CD1c-positive myeloid dendritic cell (primary cell): ENCODE measurements around the gene TBC1D22B.

Experiments
- DNase-seq: peaks from one replicate; pipeline ENCODE4 v3.0.0-alpha.2; 2016; ENCODE audit errors: extremely low spot score

Gene TBC1D22B, protein sequence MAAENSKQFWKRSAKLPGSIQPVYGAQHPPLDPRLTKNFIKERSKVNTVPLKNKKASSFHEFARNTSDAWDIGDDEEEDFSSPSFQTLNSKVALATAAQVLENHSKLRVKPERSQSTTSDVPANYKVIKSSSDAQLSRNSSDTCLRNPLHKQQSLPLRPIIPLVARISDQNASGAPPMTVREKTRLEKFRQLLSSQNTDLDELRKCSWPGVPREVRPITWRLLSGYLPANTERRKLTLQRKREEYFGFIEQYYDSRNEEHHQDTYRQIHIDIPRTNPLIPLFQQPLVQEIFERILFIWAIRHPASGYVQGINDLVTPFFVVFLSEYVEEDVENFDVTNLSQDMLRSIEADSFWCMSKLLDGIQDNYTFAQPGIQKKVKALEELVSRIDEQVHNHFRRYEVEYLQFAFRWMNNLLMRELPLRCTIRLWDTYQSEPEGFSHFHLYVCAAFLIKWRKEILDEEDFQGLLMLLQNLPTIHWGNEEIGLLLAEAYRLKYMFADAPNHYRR

DNA sequence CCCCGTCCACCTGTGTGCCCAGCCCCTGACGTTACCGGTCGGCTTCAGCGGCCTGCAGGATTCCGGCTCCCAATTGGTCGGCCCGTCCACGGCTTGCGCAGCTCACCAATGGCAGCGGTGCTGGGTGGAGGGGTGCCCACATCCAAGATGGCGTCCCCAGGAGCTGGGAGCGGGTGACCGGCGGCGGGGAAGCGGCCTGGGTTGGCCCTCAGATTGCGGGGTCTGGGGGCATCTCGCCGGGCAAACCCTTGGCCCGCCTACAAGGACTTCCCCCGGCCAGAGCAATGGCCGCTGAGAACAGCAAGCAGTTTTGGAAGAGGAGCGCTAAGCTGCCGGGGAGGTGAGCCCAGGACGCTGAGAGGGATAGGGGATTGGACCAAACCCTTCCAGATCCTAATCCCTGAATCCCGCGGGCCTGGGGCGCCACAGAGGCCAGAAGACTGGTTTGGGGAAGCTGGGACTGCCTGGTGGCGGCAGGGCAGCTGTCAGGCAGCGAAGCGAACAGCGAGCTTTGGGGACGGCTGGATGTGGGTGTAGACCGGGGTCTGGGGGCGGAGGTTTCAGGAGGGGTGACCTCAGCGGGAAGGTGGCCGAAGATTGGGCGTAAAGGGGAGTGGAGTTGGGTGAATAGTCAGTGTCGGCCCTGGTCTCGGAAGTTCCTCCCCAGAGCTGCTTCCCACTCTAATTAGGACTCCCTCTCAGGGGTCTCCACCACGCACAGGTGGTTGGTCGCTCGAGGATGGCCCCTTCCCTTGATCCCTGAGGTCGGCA, at the start of gene TBC1D22B, which contains the start of gene TMEM217:
TBC1D22B (plus strand) TSS at position 139 of the 771 bp plus-strand sequence; CDS start at position 285, 146 bp downstream.
TMEM217 (minus strand) TSS at position 511 of the 771 bp plus-strand sequence. CDS start 39,114 bp downstream, outside the sequence.
- DNase-seq: peak; percentile 96

DNA sequence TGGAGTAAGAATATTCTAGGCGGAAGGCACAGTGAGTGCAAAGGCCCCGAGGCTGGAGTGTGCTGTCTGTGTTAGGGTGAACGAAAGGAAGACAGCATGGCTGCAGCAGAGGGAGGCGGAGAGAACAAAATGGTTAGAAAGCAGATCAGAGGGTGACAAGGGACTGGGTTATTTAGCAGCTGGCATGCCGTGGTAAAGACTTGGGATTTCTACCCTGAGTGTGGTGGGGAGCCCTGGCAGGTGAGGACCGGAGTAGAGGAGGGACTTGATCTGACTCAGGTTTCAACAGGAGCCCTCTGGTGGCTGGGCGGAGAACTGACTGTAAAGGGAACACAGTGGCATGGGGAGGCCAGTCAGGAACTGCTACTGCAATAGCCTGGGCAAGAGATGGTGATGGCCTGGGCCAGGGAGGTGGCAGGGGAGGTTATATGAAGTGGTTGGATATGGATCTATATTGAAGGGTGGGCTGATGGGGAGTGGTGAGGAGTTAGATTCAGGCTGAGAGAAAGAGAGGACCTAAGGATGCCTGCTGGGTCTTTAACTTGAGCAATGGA, 49.6 kb upstream of the TBC1D22B start:
- peak; percentile 88 for DNase-seq

DNA sequence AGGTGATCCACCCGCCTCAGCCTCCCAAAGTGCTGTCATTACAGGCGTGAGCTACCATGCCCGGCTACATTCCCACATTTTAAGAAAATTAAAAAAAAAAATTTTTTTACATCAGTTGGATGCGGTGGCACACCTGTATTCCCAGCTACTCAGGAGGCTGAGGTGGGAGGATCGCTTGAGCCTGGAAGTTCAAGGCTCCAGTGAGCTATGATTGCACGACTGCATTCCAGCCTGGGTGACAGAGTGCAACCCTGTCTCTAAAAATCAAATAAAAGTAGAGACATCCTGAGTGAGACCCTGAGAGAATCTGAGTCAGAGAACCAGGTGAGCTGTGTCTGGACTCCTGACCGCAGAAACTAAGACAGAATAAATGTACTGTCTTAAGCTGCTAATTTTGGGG, 48.8 kb upstream of the TBC1D22B start:
- DNase-seq: no peak

DNA sequence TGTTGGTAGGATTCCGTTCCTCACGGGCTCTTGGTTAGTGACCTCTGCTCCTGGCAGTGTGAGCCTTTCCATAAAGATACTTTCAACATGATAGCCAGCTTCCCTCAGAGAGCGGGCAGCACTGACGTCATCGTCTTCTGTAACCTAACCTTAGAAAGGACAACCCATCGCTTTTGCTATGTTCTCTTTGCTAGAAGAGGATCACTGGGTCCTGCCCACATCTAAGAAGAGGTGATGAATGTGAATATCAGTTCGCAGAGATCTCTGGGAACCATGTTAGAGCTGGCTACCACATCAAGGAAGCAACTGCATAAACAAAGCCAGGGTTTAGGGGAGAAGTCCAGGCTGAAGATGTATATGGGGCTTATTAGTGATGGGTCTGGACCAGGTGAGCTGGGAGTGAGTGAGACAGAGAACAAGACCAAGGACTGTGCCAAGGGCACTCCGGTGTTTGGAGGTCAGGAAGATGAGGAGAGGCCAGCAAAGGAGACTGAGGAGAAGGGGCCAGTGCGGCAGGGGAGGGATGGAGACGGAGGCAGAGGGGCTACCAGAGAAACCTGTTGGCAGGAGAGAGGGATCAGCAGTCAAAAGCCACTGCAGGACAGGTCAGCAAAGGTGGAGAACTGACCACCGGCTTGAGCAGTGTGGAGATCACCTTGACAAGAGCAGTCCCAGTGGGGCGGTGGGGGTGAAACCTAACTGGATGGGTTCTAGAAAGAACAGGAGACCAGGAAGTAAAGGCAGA, 47.9 kb upstream of the TBC1D22B start:
- DNase-seq: no peak

DNA sequence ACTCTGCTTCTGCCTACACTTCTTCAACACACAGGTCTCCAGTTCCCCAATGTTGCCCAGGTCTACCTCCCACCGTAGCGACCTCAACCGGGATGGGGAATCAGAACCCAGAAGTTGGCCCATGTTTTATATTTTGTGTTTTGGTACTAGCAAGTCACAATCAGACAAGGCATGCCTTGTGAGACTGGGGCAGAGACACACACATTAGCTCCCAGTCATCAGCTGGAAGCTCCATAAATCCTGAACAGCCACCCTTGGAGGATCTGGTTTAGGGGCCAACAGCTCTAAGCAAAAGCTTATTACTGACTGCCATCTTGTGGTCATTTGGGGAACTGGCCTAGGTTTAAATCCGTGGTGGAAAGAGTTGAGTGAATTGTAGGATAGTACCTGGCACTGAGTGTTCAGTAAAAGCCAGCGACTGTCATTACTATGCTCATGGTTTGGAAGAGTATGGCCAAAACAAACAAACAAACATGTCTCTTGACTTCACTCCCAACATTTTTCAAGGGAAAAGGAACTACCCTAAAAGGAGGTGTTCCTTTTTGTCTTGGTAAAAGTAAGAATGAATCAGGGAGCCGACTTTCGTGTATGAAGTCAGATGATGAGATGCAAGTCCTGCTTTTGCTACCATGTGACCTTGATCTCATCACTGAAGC, 47.1 kb upstream of the TBC1D22B start:
- peak; percentile 86 for DNase-seq

DNA sequence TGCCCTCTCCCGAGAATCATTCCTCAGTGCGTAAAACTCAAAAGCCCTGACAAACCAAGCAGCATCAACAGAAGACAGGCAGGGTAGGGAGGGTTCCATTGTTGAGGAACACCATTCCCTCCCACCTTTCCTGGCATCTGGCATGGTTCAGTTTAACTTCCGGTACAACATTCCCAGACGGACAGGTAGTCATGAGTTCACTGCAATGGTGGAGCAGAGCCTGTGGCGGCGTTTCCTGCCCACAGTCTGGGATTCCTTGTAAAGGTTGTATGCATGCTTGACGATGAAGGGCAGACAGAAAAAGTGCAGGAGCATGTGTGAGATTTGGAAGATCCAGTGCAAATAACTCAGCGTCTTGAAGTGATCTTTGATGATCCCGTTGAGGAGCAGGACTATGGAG, 45.3 kb upstream of the TBC1D22B start:
- no peak for DNase-seq

DNA sequence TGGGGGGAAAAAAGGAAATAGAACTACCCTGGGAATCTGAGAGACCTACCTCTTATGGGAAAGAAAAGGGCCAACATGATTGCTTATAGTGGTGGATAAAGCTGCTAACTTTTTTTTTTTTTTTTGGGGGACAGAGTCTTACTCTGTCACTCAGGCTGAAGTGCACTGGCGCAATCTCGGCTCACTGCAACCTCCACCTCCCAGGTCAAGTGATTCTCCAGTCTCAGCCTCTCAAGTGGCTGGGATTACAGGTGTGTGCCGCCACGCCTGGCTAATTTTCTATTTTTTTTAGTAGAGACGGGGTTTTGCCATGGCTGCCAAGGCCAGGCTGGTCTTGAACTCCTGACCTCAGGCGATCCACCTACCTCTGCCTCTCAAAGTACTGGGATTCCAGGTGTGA, 39.5 kb upstream of the TBC1D22B start:
- DNase-seq: no peak

DNA sequence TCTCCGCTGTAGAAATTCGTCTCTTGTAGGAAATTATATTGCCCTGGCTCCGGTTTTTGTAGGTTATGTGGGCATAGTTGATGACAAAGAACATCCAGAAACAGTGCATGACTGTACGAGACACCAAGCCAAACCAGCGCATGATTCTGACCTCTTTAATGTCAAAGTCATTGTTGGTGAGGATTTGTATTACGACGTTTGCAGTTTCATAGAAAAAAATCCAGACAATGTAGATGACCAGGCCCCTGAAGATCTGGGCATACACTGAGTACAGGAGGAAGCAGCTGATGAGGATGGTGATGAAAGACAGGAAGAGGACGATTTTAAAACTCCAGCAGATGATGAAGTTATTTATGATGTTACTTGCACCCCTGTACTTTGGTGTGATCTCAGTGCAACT, 39.1 kb upstream of the TBC1D22B start:
- DNase-seq: no peak

DNA sequence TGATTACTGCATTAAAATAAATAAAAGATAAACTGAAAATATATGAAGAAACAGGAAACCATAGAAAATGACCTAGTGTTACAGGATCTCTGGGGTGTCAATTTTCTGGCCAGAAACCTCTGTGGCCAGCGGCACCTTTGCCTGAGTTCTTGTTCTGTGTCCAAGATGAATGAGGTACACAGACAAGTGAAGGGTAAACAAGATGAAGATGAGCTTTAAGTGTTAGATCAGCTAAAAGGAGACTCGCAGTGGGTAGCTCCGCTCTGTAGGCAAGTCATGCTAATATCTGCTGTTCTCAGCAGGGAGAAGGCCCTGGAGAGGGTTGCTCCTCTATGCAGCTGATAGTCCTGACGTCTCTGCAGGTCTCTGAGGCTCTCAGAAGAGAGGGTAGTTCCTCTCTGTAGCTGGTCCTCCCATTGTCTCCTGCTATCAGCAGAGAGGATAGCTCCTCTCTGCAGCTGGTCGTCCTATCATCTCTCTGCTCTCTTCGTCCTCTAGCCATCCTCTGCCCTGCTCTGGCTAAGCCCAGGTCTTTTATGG, 35.9 kb upstream of the TBC1D22B start:
- DNase-seq: no peak

DNA sequence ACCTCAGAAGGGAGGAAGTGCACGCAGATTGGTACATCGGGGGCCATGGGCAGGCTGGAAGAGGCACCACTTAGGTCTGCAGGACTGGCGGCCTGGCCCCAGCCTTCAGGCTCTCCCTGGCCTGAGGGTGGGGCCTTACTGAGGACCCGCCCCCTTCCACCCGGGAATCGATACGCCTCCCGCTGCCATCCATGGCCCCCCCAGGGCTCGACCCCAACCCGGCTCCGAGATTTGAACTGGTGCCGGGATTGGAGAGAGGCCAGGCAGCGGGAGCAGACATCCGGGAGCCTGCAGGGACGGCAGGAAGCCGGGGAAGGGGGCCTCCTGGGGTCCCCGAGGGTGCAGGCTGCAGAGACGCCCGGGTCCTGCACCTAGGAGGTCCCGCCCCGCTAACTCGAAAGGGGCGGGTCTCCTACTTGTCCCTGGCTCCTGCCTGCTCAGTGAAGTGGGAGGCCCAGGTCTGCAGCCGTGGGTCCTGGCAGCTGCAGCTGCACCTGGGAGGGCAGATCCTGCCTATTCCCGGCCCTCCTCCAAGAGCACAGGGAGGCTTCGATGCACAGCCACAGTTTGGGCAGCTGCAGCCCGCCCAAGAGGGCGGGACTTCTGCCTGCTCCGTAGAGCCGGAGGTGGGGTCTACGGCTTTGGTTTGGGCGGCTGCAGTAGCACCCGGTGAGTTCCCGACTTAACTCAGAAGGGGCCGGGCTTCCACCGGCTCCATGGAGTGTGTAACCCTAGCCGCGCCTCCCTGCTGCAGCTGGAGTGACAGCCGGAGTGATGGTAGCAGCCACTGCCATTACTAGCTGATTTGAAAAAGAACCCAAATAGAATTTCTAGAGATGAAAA, 35.2 kb upstream of the TBC1D22B start:
- DNase-seq: peak; percentile 64

DNA sequence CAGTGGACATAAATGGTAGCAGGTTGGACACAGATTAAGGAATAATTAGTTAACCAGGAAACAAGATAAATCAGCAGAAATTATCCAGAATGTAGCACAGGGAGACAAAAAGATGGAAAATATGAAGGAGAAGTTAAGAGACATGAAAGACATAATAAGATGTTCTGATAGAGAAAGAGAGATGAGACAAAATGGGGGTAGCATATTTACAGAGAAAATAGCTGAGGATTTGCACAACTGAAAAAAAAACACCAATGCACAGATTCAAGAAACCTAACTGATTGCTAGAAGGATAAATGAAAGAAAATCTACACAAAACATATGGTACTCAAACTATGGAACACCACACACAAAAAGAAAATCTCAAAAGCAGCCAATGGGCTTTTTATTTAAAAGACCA, 34.6 kb upstream of the TBC1D22B start:
- no peak for DNase-seq

DNA sequence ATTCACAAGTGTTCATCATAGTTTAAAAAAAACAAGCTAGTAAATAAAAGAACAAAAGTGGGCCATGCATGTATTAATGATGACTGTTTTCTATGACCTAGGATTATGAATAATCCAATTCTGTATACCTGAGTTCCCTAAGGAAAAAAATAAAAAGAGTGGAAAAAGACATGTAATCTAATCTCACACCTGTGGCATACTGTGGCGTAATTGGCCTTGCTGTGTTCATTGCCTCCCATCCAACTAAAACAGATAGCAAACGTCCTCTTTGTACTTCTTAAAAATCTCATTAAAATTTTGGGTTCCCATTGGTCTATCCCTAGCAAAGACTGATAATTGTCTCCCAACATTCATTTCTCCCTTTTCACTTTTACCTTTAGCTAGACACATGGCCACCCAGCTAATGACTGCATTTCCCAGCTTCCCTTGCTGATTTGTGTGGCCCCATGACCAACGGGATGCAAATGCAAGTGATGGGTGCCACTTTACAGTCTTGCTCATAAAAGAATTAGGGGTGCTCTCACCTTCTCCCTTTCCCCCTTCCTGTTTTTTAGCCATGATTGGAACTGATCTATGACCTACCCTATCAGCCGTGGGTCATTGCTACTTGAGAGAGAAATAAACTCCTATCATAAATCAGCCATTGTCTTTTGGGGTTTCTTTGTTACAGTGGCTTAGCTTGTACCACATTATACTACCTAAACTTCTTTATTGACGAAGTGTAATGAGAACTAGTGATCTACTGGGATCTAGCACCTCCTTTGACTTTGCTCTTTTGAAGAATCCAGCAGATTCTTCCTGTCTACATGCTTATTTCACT, 32.0 kb upstream of the TBC1D22B start:
- no peak for DNase-seq

DNA sequence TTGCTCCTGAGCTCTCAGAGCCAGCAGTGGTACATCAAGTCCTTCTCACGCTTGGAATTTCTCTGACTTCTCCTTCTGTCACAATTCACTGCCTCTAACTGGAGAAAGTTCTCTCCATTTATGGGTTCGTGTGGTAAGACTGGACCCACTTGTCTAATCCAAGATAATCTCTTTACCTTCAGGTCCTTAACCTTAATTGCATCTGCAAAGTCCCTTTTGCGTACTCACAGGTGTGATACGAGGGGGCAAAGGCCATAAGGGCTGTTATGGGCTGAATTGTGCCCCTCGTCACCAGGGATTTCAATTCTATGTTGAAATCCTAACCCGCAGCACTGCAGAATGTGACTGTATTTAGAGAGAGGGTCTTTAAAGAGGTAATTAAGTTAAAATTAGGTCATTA, 27.5 kb upstream of the TBC1D22B start:
- no peak for DNase-seq

DNA sequence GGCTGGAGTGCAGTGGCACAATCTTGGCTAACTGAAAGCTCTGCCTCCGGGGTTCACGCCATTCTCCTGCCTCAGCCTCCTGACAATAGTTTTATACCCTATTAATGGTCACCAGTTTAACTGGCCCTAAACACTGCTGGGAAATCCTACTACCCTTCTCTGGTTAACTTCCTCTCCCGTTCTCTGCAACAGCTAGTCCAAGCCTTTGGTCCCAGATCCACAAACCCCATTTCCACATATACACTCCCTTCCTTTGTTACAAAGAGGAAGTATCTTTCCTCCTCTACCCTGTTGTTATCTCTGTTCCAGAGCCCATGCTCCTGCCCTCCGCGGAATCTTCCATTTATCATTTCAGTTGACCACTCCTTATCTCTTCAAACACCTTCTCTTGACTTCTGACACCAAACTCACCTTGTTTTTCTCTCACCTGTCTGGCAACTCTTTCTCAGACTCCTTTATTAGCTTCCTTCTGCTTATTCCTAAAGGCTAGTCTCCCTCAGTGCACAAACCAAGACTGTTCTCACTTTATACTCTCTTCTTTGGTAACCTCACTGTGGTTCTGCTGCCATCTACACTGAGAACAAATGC, 25.0 kb upstream of the TBC1D22B start:
- peak; percentile 26 for DNase-seq

DNA sequence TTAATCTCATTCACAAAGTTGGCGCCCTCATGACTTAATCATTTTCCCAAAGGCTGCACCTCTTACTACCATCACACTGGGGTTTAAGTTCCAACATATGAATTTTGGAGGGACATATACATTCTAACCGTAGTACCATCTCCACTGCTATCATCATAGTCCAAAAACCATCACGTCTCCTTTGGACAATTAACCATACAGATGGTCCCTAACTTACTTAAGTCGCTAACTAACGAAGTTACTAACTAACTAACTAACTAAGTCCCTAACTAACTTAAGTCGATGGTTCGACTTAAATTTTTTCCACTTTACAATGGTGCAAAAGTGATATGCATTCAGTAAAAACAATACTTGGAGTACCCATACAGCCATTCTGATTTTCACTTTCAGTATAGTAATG, 24.0 kb upstream of the TBC1D22B start:
- DNase-seq: no peak

DNA sequence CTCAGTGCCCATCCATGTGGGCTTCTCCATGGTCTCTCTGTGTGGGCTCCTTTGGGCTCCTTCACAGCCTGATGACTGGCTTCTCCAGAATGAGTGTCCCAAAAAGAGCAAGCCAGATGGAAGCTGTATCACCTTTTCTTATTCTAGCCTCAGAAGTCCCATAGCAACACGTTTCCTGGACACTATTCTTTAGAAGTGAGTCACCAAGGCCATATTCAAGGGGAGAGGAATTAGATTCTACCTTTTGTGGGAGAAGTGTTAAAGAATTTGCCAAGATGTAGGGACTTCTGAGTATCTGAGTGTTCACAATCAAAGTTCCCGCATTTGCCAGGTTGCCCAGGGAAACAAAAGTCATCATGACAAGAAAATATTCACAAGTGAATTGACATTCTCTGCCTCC, 20.7 kb upstream of the TBC1D22B start:
- no peak for DNase-seq

DNA sequence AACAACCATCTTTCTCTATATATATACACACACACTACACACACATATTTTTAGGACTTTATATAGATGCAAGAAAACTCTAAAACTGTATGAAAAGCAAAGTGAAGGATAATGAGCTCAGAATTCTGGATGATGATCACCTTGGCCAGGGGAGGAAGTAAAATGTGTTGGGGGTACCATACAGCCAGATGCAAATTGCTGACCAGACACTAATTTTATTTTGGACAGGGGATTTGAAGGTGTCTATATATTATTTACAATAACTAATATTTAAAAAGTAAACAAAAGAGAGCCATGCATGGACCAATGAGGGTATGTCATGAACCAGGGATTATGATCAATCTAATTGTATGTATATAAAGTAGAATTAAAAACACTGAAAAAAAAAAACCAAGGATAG, 19.8 kb upstream of the TBC1D22B start:
- DNase-seq: no peak

DNA sequence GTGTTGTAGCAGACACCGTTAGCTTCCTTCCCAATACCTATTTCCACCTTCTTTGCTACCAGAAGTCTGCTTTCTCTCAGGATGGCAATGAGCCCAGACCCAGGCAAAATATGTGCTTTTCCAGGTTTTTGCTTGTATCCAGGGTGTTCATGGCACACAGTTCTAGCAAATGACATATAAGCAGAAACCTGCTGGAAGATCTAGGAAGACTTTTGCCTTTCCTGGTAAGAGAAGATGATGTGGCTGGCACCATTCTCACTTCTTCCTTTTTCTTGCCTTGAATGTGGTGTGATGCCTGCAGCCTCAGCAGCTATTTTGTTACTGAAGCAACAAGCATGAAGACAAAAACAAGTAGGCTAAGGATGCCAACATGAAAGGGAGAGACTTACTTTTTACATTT, 19.2 kb upstream of the TBC1D22B start:
- peak; percentile 78 for DNase-seq

DNA sequence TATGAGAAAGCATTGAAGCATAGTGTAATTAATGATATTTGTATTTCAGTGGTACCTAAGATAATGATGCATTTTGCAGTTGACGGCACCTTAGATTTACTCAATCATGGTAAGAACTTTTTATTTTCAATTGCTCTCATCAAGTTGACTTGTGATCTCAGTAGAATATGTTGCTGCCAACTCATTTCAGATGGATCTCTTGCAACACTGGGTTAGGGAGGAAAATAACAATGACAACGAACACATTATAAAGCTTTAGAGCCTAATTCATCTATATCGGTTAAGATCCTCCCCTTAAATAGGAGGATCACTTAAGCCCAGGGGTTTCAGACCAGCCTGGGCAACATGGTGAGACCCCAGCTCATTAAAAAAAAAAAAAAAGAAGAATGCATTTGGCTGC, 18.0 kb upstream of the TBC1D22B start:
- DNase-seq: peak; percentile 43
